ENCODE measurements around the gene HNF4A.
A peak's percentile ranks its signal among the peaks of the same experiment; 100 is the strongest.
"Not testable (repeated sequence)": the region's sequence is repeated elsewhere in the genome, so short reads cannot be mapped to it uniquely, and the experiment has no call there.

The HNF4A gene

GRCh38 chr20:44467289-44467883 lies 111.9 kb downstream of the HNF4A start:
- no peaks in the 10 kb centered on the region for H3K36me3 Mint-ChIP-seq
- no peaks in the 10 kb centered on the region for H3K9me3 Mint-ChIP-seq
- H3K4me1 Mint-ChIP-seq: no peaks in the 10 kb centered on the region
- H3K27ac Mint-ChIP-seq: no peak overlapping the region
- H3K27me3 Mint-ChIP-seq: peaks cover 24% of the 10 kb centered on the region
- H3K4me3 Mint-ChIP-seq: no peak overlapping the region
- no peak for ATAC-seq

DNA sequence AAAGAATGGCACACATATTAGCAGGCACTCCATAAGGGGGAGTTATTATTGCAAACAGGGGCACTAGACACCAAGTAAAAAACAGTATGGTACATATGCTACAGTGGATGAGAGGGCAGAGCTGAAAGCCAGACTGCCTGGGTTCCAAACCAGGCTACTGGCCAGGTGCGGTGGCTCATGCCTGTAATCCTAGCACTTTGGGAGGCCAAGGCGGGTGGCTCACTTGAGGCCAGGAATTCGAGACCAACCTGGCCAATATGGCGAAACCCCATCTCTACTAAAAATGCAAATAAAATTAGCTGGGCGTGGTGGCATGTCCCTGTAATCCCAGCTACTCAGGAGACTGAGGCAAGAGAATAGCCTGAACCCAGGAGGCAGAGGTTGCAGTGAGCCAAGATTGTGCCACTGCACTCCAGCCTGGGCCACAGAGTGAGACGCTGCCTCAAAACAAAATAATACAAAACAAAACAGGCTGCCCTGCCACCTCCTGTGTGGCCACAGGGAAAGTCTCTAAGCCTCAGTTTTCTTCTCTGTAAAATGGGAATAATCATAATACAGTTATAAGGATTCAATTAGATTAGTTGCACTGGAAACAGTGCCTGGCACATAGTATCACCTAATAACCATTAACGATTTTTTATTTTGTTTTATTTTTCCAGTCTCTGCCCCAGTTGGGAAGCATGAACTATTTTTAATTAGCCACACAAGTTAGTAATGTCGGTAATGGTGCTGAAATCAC lies 112.7 kb downstream of the HNF4A start:
- Mint-ChIP-seq H3K27me3 (peaks cover 24% of the 10 kb centered on the region), H3K4me1 (no peaks in the 10 kb centered on the region), H3K27ac (no peak overlapping the region)

DNA sequence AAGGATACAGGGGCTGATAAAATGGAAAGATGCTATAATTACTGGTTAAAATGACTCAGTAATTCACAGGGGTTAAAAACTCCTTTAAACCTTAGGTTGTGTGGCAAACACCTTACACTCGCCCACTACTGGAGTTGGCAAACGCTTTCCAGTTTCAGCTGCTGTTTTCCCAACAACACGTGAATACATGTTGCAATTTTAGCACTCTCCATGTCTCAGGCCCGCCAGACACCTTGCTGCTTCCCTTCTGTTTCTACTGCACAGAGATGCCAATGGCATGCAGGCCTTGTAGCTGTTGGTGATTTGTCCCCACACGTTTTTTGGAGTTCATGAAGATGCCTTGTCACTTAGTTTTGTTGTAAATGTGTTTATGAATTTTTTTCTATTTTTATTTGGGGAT lies 114.8 kb downstream of the HNF4A start:
- H3K9me3 Mint-ChIP-seq: no peaks in the 10 kb centered on the region
- H3K27ac Mint-ChIP-seq: no peak overlapping the region
- H3K4me3 Mint-ChIP-seq: no peak overlapping the region
- H3K4me1 Mint-ChIP-seq: peaks cover 5% of the 10 kb centered on the region
- H3K27me3 Mint-ChIP-seq: peaks cover 24% of the 10 kb centered on the region
- H3K36me3 Mint-ChIP-seq: no peaks in the 10 kb centered on the region
- no peak for ATAC-seq

More for the DNA sequence above, 112.7 kb downstream of the HNF4A start:
- no peak for ATAC-seq
- Mint-ChIP-seq H3K4me3 (no peak overlapping the region), H3K36me3 (no peaks in the 10 kb centered on the region), H3K9me3 (no peaks in the 10 kb centered on the region)

DNA sequence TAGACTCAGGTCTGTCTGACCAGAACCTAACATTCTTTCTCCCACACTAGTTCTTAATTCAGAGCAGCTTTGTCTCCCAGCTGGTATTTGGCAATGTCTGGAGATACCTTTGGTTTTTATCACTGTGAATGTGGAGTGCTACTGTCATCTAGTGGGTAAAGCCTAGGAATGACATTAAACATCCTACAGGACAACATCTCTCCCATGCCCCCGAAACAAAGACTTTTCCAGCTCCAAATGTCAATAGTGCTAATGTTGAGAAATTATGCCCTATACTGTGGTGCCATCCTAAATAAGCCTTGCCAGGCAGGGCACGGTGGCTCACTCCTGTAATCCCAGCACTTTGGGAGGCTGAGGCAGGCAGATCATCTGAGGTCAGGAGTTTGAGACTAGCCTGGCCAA lies 116.0 kb downstream of the HNF4A start:
- H3K27me3 Mint-ChIP-seq: peaks cover 22% of the 10 kb centered on the region
- peaks cover 15% of the 10 kb centered on the region for H3K4me1 Mint-ChIP-seq
- ATAC-seq: no peak
- H3K36me3 Mint-ChIP-seq: no peaks in the 10 kb centered on the region
- no peak overlapping the region for H3K4me3 Mint-ChIP-seq
- H3K9me3 Mint-ChIP-seq: no peaks in the 10 kb centered on the region
- no peak overlapping the region for H3K27ac Mint-ChIP-seq

- not testable (repeated sequence) for H3K4me3 Mint-ChIP-seq, ATAC-seq, H3K36me3 Mint-ChIP-seq, H3K9me3 Mint-ChIP-seq, H3K27ac Mint-ChIP-seq
- H3K4me1 Mint-ChIP-seq: peaks cover 22% of the 10 kb centered on the region
- peaks cover 14% of the 10 kb centered on the region for H3K27me3 Mint-ChIP-seq
These were observed 116.8 kb downstream of the HNF4A start for GRCh38 chr20:44472283-44472682.

DNA sequence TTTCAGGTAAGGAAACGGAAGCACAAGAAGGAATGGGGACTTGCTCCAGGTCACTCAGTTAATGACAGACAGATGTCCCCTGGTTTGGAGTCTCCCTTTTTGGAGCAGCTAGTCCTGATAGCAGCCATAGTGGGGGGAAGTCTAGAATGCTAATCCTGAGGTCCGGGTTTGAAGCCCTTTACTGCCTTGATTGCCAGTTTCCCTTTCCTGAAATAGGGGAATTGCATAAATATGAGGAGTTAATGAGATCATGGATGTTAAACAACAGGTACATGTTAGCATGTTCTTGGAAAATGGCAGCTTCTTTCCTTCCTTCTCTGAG lies 119.8 kb downstream of the HNF4A start:
- no peaks in the 10 kb centered on the region for H3K27me3 Mint-ChIP-seq

DNA sequence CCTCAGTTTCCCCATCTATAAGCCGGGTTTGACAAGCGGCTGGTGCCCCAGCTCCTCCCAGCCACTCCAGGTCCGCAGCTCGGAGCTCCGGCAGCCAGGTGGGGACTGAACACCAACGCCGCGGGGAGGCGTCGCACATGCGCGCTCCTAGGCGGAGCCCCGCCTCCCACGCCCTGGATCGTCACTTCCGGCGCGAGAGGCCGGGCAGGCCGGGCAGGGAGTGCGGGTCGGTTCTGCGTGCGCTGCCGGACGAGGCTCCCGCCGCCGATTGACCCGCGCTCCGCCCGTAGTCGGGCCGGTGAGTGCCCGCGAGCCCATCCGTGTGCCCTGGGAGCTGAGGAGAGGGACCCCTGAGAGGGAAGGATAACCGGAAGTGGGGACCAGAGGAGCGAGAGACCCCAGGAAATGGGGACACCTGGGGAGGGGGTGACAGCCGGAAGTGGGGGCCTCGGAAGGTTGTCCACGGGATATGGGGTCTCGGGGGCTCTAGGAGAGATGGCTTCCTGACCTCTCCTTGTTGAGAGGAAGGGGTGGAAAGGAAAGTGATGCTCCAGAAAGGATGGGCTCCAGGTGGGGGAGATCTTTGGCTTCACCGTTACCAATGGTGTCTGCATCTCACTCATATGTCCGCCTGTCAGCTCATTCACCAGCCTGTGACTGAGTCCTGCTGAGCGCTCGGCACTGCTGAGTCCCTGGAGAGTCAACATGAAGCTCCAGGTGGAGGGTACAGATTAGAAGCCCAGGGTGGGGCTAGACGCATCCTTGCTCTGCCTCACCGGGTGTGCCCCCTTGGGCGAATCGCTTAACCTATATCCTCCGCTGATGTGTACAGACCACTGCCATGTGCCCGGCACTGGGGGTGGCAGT lies 120.4 kb downstream of the HNF4A start, which contains the start of gene TTPAL:
TSS of gene TTPAL (plus strand) at position 181 of the 867 bp plus-strand sequence. CDS start 4,126 bp downstream, outside the sequence.
- H3K27me3 Mint-ChIP-seq: no peaks in the 10 kb centered on the region
- peaks cover 52% of the 10 kb centered on the region for H3K4me1 Mint-ChIP-seq
- no peaks in the 10 kb centered on the region for H3K9me3 Mint-ChIP-seq
- peaks cover 10% of the 10 kb centered on the region for H3K36me3 Mint-ChIP-seq
- peak; percentile 96 for ATAC-seq
- H3K4me3 Mint-ChIP-seq: peak within 1 kb of the TSS; percentile 92
- peak within 1 kb of the TSS; percentile 97 for H3K27ac Mint-ChIP-seq

More for the DNA sequence above, 119.8 kb downstream of the HNF4A start:
- peak overlapping the region; percentile 97 for H3K27ac Mint-ChIP-seq
- H3K4me3 Mint-ChIP-seq: peak overlapping the region; percentile 92
- no peaks in the 10 kb centered on the region for H3K9me3 Mint-ChIP-seq
- H3K36me3 Mint-ChIP-seq: peaks cover 4% of the 10 kb centered on the region
- H3K4me1 Mint-ChIP-seq: peaks cover 46% of the 10 kb centered on the region
- ATAC-seq: no peak

DNA sequence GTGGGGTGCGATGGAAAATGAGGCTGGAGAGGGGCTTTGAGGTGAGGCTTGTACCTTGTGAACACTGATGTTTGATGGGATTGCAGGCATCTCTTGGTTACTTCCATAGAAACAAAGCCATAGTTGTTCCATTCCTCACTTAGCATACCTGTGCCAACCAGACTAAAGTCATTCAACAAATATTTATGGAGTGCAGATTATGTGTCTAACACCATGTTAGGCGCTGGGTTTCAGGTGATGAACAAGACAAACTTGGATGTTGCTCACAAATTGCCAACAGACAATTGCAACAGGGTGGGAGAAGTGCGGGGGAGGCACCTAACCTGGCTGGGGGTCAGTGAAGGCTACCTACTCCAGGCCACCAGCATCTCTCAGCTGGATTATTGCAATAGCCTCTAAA lies 121.7 kb downstream of the HNF4A start:
- no peaks in the 10 kb centered on the region for H3K27me3 Mint-ChIP-seq
- H3K36me3 Mint-ChIP-seq: peaks cover 22% of the 10 kb centered on the region
- H3K9me3 Mint-ChIP-seq: no peaks in the 10 kb centered on the region
- peak overlapping the region; percentile 97 for H3K27ac Mint-ChIP-seq
- ATAC-seq: no peak
- peaks cover 53% of the 10 kb centered on the region for H3K4me1 Mint-ChIP-seq
- H3K4me3 Mint-ChIP-seq: peak overlapping the region; percentile 92

DNA sequence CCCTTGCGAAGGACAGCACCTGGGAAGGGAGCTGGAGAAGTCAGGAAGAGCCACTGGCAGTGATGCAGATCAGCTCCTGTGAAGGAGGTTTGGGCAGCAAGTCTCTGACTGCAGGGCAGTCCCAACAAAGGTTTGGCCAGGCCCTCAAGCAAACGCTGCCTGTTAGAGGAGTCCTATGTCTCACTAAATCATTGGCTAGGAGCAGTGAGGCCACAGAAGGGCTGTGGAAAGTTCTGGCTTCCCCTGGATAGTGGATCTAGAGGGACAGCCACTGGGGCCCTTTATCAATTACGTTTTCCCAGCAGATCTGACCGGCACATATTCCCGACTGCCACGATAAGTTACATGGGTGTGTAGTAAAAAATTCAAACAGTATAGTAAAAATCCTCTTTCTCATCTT lies 122.7 kb downstream of the HNF4A start:
- Mint-ChIP-seq H3K36me3 (peaks cover 26% of the 10 kb centered on the region), H3K4me1 (peaks cover 53% of the 10 kb centered on the region), H3K9me3 (no peaks in the 10 kb centered on the region), H3K27me3 (no peaks in the 10 kb centered on the region), H3K4me3 (no peak overlapping the region), H3K27ac (peak overlapping the region; percentile 30)
- ATAC-seq: no peak

DNA sequence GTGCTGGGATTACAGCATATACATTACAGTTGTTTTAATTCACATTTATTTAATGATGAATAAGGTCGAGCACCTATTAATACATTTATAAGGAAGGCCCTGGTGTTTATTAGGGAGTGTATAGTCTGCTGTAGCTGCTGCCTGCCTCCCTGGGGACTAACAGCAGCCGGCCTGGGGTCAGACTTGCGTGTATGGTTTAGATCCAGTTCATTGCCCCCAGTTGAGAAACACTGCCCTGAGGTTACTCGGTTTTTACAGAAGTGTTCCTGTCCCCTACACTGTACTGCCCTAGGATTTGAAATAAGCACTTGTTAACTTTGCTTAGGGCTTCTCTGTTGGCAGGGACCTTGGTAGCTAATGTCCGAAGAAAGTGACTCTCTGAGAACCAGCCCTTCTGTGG lies 124.1 kb downstream of the HNF4A start:
- Mint-ChIP-seq H3K27ac (peak overlapping the region; percentile 78), H3K9me3 (no peaks in the 10 kb centered on the region), H3K36me3 (peaks cover 29% of the 10 kb centered on the region), H3K4me3 (no peak overlapping the region), H3K4me1 (peaks cover 53% of the 10 kb centered on the region), H3K27me3 (no peaks in the 10 kb centered on the region)
- peak; percentile 82 for ATAC-seq

GRCh38 chr20:44480097-44480496 lies 124.6 kb downstream of the HNF4A start:
- Mint-ChIP-seq H3K27ac (peak overlapping the region; percentile 78), H3K4me1 (peaks cover 50% of the 10 kb centered on the region), H3K36me3 (peaks cover 29% of the 10 kb centered on the region), H3K9me3 (no peaks in the 10 kb centered on the region), H3K27me3 (no peaks in the 10 kb centered on the region), H3K4me3 (peak overlapping the region; percentile 38)
- ATAC-seq: no peak

- no peaks in the 10 kb centered on the region for H3K27me3 Mint-ChIP-seq
- peak overlapping the region; percentile 78 for H3K27ac Mint-ChIP-seq
- no peak overlapping the region for H3K4me3 Mint-ChIP-seq
- no peaks in the 10 kb centered on the region for H3K9me3 Mint-ChIP-seq
- peaks cover 35% of the 10 kb centered on the region for H3K4me1 Mint-ChIP-seq
- H3K36me3 Mint-ChIP-seq: peaks cover 46% of the 10 kb centered on the region
- ATAC-seq: no peak
These were observed 126.4 kb downstream of the HNF4A start for GRCh38 chr20:44481719-44482416.

DNA sequence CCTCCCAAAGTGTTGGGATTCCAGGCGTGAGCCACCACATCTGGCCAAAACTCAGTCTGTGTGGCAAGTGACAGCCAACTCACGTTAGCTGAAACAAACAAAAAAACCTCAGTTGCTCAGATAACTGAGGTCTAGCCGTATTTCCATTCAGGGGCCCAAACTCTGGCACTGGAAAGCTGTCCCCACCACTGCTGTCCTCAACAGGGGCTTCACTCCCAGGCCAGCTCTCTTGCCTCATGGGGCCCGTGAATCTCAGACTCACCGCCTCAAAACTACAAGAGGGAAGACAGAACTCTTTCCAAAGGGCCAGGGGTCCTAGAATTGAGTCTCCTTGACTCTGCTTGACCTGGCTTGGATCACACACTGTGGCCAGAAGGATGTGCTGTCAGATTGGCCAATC lies 127.6 kb downstream of the HNF4A start:
- Mint-ChIP-seq H3K27ac (no peak overlapping the region), H3K36me3 (peaks cover 47% of the 10 kb centered on the region)
- no peak for ATAC-seq

More for the DNA sequence above, 127.6 kb downstream of the HNF4A start:
- Mint-ChIP-seq H3K27me3 (no peaks in the 10 kb centered on the region), H3K4me3 (no peak overlapping the region), H3K4me1 (peaks cover 28% of the 10 kb centered on the region), H3K9me3 (no peaks in the 10 kb centered on the region)

Data from stimulated activated memory B cell treated with anti-CD40 and anti-IgM and Interleukin-4, amounts not matched to agents 10 μg/mL and 1 μg/mL and 100 μg/mL, for 72 hours (primary cell).